ENCODE data around the gene CNTNAP2. TPM values are rescaled to one million over a fixed set of nuclear protein-coding genes. Genes with fewer than 3 reads are reported as not detected.
A peak's percentile ranks its signal among the peaks of the same experiment; 100 is the strongest.

Gene CNTNAP2
- total RNA-seq, 1 experiment from 2014 or later, result 60.0 TPM

DNA sequence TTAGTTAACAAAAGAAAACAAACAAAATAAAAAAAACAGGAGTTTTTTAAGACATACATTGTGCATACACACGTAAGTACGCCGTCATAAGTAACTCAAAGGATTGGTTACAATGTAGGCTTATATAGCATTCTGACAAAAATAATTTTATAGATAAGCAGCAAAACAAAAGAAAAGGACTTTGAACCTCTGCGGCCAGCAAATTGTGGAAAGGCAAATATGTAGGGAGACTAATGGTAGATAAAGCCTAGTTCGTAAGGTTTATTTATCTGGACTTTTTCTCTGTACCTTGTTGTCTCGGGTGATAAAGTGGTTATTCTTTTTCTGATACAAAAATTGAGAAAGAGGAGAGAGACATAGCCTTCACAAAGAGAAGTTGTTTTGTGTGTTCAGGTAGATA, 891.9 kb downstream of the CNTNAP2 start:
- no peaks in the 10 kb centered on the region for H3K27me3 ChIP-seq (replicated peaks; ENCODE audit: insufficient read depth, low read depth, low read length, poor library complexity)
- CTCF ChIA-PET, result no interaction called here
- H3K9me3 ChIP-seq (ENCODE audit: low read depth, low read length, poor library complexity, severe bottlenecking), result no peaks in the 10 kb centered on the region
- TF ChIP-seq CTCF (conservative IDR thresholded peaks at IDR 0.05; ENCODE audit: low read depth, low read length) (no peak), EZH2 (IDR thresholded peaks at IDR 0.05; ENCODE audit: borderline replicate concordance, low read depth, low read length, poor library complexity, severe bottlenecking) (no peak)
- DNase-seq (ENCODE audit: low spot score), result no peak
- no TSS peak for BruUV-seq (replicated peaks)
- H3K36me3 ChIP-seq (ENCODE audit: insufficient read depth, low read length, poor library complexity, severe bottlenecking), result no peaks in the 10 kb centered on the region
- intact Hi-C loops (cut with micrococcal nuclease; ENCODE audit: unreplicated experiment), result no loop called here
- H3K4me1 ChIP-seq (ENCODE audit: insufficient read depth, low read length, poor library complexity, severe bottlenecking), result peaks cover 8% of the 10 kb centered on the region
- POLR2A ChIA-PET (ENCODE audit: low non-redundant PET), result no interaction called here
- H3K4me3 ChIP-seq (ENCODE audit: low read depth, low read length, poor library complexity, severe bottlenecking), result no peak overlapping the region
- H3K27ac ChIP-seq (ENCODE audit: low read depth, low read length, poor library complexity, severe bottlenecking), result no peak overlapping the region

DNA sequence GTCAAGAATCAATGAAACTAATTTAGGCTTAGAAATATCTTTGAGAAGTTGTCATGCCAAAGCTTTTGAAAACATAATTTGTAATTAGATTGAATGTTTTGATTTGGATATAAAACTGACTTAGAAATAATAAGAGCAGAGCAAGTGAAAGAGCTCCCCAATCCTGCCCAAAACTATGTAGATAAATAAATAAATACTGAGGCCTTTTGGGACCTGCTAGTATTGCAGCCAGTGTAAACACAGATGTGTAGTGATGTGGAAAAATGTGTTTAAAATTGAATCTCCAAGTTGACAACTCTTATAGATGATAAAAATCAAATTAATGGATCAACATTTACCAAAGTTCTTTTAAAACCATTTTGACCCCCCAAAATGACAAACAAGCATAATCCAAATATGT, 896.1 kb downstream of the CNTNAP2 start:
- H3K36me3 ChIP-seq (ENCODE audit: insufficient read depth, low read length, poor library complexity, severe bottlenecking), result no peaks in the 10 kb centered on the region
- CTCF ChIA-PET, result no interaction called here
- H3K4me3 ChIP-seq (ENCODE audit: low read depth, low read length, poor library complexity, severe bottlenecking), result no peak overlapping the region
- H3K4me1 ChIP-seq (ENCODE audit: insufficient read depth, low read length, poor library complexity, severe bottlenecking), result peaks cover 40% of the 10 kb centered on the region
- TF ChIP-seq CTCF (conservative IDR thresholded peaks at IDR 0.05; ENCODE audit: low read depth, low read length), result no peak
- TF ChIP-seq EZH2 (IDR thresholded peaks at IDR 0.05; ENCODE audit: borderline replicate concordance, low read depth, low read length, poor library complexity, severe bottlenecking), result no peak
- H3K9me3 ChIP-seq (ENCODE audit: low read depth, low read length, poor library complexity, severe bottlenecking), result no peaks in the 10 kb centered on the region
- no peak for DNase-seq (ENCODE audit: low spot score)
- no peak overlapping the region for H3K27ac ChIP-seq (ENCODE audit: low read depth, low read length, poor library complexity, severe bottlenecking)
- intact Hi-C loops (cut with micrococcal nuclease; ENCODE audit: unreplicated experiment), result no loop called here
- no TSS peak for BruUV-seq (replicated peaks)
- H3K27me3 ChIP-seq (replicated peaks; ENCODE audit: insufficient read depth, low read depth, low read length, poor library complexity), result no peaks in the 10 kb centered on the region
- POLR2A ChIA-PET (ENCODE audit: low non-redundant PET), result no interaction called here

DNA sequence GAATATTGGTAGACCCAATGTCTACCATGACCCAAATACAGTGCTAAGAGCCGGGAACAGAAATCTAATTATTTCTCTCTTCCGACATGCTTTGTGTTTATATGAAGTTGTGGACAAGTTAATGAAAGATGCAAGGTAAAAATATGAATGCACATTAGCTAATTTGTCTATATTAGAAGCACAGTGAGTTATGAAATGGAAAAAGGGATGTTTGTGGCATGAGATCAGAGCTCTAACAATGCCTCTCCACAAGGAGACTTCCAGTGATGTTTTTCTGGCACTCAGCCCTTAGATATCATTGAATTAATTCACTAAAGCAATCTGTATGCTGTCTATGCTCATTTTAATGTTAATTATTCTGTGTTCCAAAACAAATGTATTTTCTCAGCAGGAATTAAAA, 897.2 kb downstream of the CNTNAP2 start:
- POLR2A ChIA-PET (ENCODE audit: low non-redundant PET), result no interaction called here
- no peak overlapping the region for H3K4me3 ChIP-seq (ENCODE audit: low read depth, low read length, poor library complexity, severe bottlenecking)
- H3K27ac ChIP-seq (ENCODE audit: low read depth, low read length, poor library complexity, severe bottlenecking), result peak overlapping the region; percentile 66
- H3K27me3 ChIP-seq (replicated peaks; ENCODE audit: insufficient read depth, low read depth, low read length, poor library complexity), result no peaks in the 10 kb centered on the region
- intact Hi-C loops (cut with micrococcal nuclease; ENCODE audit: unreplicated experiment), result no loop called here
- peak; percentile 69 for DNase-seq (ENCODE audit: low spot score)
- no peaks in the 10 kb centered on the region for H3K36me3 ChIP-seq (ENCODE audit: insufficient read depth, low read length, poor library complexity, severe bottlenecking)
- H3K9me3 ChIP-seq (ENCODE audit: low read depth, low read length, poor library complexity, severe bottlenecking), result no peaks in the 10 kb centered on the region
- CTCF ChIA-PET, result no interaction called here
- H3K4me1 ChIP-seq (ENCODE audit: insufficient read depth, low read length, poor library complexity, severe bottlenecking), result peaks cover 43% of the 10 kb centered on the region
- no TSS peak for BruUV-seq (replicated peaks)
- TF ChIP-seq EZH2 (IDR thresholded peaks at IDR 0.05; ENCODE audit: borderline replicate concordance, low read depth, low read length, poor library complexity, severe bottlenecking) (no peak), CTCF (conservative IDR thresholded peaks at IDR 0.05; ENCODE audit: low read depth, low read length) (no peak)
